K562 (cell line): Measurements from ENCODE around the gene LTBP1.

ENCODE experiments used
- AFF4 ChIP-seq: sonication (generic); formaldehyde crosslinking; IDR thresholded peaks from 2 replicates; pipeline ENCODE4 v1.8.0; 2023; ENCODE audit warnings: mild to moderate bottlenecking, missing genetic modification reagents
- BRD4 ChIP-seq: fragments of 200-600 bp; sonication (generic); IDR thresholded peaks from 2 replicates; pipeline ENCODE4 v1.6.1; 2017; ENCODE audit warnings: inconsistent platforms
- CTCF ChIP-seq, 3 experiments: IDR thresholded peaks in 2 of 3; conservative IDR thresholded peaks in 1 of 3; 2 replicates each; pipeline ENCODE4 v1.5.1; 2011 to 2012; ENCODE audit warnings: low read length in 3 of 3, mild to moderate bottlenecking in 3 of 3, control low read depth in 2 of 3, improper control_type of control experiment in 1 of 3, inconsistent platforms in 1 of 3, low read depth in 1 of 3, mixed read lengths in 1 of 3, moderate library complexity in 1 of 3; ENCODE audit not compliant: insufficient read depth in 2 of 3
- ELF1 ChIP-seq: fragments of 200-800 bp; sonication (Bioruptor generic); IDR thresholded peaks from 2 replicates; pipeline ENCODE4 v1.6.1; 2016; ENCODE audit warnings: missing genetic modification characterization, missing compliant biosample characterization
- EZH2 ChIP-seq: IDR thresholded peaks from 2 replicates; pipeline ENCODE4 v1.6.1; 2012; ENCODE audit warnings: low read depth, mild to moderate bottlenecking, inconsistent platforms, low read length, borderline replicate concordance
- FOXK2 ChIP-seq, 2 experiments: fragments of 450-650 bp; IDR thresholded peaks in 1 of 2; conservative IDR thresholded peaks in 1 of 2; 2 replicates each; pipeline ENCODE4 v1.6.1; 2016; ENCODE audit warnings: low read depth in 2 of 2, mild to moderate bottlenecking in 1 of 2
- KLF1 ChIP-seq: fragments of 450-650 bp; IDR thresholded peaks from 2 replicates; pipeline ENCODE4 v1.6.1; 2016; ENCODE audit warnings: missing genetic modification characterization, missing compliant biosample characterization
- NR4A1 ChIP-seq, 2 experiments: fragments of 250-450 bp in 1 of 2; fragments of 450-650 bp in 1 of 2; sonication (Bioruptor Pico) in 1 of 2; IDR thresholded peaks; 2 replicates each; pipeline versions ENCODE4 v1.4.0 to v1.6.1; 2016 to 2020; ENCODE audit warnings: mild to moderate bottlenecking in 2 of 2, missing compliant biosample characterization in 1 of 2, missing genetic modification characterization in 1 of 2, moderate library complexity in 1 of 2
- PHF20 ChIP-seq: fragments of 450-650 bp; IDR thresholded peaks from 2 replicates; pipeline ENCODE4 v1.6.1; 2018; ENCODE audit not compliant: partially characterized antibody
- RBM34 ChIP-seq: fragments of 200-400 bp; formaldehyde crosslinking; IDR thresholded peaks from 2 replicates; pipeline ENCODE4 v1.6.1; 2018; ENCODE audit warnings: low read length, borderline replicate concordance; ENCODE audit not compliant: insufficient read depth
- ZBTB33 ChIP-seq: sonication (generic); formaldehyde crosslinking; IDR thresholded peaks from 2 replicates; pipeline ENCODE4 v1.8.1; 2023; ENCODE audit warnings: mild to moderate bottlenecking, missing genetic modification reagents

- TF ChIP-seq EZH2 (no peak), ELF1 (no peak), CTCF (IDR thresholded peaks at IDR 0.05 in 2 of 3, conservative IDR thresholded peaks at IDR 0.05 in 1 of 3; ENCODE audit: insufficient read depth in 2 of 3, low read depth in 1 of 3, low read length in 3 of 3) (no peak), PHF20 (no peak), BRD4 (no peak), RBM34 (no peak), KLF1 (tag) (no peak), NR4A1 (CRISPR knock-in tag; IDR thresholded peaks at IDR 0.05) (no peak), NR4A1 (tag; IDR thresholded peaks at IDR 0.05) (no peak), FOXK2 (conservative IDR thresholded peaks at IDR 0.05 in 1 of 2, IDR thresholded peaks at IDR 0.05 in 1 of 2; ENCODE audit: low read depth in 2 of 2) (no peak), ZBTB33 (CRISPR knock-in tag) (no peak), AFF4 (CRISPR knock-in tag) (no peak)
Measured at GRCh38 chr2:33077844-33078243, 131.1 kb downstream of the LTBP1 start.
